GM12872 (cell line): ENCODE data around the gene RNF149.

Experiments used
- TF ChIP-seq, protein P1 (sequence below): IDR thresholded peaks from 3 replicates; pipeline ENCODE4 v1.5.1; 2011; ENCODE audit warnings: low read depth, mild to moderate bottlenecking, low read length, moderate library complexity; ENCODE audit not compliant: insufficient read depth

The RNF149 gene

DNA sequence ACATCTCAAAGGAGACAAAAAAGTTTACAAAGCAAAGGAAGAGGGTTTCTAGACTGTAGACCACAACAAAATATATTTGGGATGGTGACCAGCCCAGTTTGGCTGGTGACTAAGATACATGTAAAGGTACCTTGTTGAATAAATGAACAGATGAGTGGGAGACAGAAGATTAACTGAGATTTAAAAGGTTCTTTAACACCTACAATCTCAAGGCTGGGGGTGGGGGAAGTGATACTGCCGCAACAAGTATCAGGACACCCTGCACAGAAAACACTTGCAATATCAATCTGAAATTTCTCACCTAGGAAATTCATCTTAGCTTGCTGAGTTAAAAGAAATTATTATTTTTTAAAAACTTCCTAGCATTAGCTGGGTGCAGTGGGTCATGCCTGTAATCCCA lies 8.3 kb downstream of the RNF149 start:
- TF ChIP-seq, protein P1, sequence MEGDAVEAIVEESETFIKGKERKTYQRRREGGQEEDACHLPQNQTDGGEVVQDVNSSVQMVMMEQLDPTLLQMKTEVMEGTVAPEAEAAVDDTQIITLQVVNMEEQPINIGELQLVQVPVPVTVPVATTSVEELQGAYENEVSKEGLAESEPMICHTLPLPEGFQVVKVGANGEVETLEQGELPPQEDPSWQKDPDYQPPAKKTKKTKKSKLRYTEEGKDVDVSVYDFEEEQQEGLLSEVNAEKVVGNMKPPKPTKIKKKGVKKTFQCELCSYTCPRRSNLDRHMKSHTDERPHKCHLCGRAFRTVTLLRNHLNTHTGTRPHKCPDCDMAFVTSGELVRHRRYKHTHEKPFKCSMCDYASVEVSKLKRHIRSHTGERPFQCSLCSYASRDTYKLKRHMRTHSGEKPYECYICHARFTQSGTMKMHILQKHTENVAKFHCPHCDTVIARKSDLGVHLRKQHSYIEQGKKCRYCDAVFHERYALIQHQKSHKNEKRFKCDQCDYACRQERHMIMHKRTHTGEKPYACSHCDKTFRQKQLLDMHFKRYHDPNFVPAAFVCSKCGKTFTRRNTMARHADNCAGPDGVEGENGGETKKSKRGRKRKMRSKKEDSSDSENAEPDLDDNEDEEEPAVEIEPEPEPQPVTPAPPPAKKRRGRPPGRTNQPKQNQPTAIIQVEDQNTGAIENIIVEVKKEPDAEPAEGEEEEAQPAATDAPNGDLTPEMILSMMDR: no peak

DNA sequence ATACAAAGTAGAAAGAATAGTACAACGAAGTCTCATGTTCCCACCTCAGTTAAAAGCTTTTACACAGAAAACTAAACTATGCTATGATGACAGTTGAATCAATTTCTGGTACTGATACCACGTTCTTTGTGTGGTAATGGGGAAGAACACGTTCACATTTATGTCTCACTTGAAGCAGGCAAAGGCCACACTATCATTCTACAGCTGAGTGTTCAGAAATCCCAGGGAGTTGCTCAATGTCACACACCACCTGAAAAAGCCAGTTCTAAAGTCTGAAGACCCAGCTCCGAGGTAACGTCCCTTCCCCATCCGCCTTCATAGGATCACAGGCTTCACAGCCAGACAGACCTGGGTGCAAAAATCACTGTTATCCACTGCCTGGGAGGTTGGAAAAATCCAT lies 8.9 kb downstream of the RNF149 start:
- TF ChIP-seq, protein P1: no peak

DNA sequence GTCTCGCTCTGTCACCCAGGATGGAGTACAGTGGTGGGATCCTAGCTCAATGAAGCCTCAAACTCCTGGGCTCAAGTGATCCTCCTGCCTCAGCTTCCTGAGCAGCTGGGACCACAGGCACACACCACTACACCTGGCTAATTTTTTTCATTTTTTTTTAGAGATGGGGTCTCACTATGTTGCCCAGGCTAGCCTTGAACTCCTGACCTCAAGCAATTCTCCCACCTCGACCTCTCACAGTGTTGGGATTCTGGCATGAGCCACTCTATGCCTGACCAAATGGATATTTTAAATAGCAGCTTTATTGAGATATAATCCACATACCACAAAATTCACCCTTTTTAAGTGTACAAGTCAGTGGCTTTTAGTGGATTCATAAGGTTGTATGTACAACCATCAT lies 11.1 kb downstream of the RNF149 start:
- TF ChIP-seq, protein P1: no peak

DNA sequence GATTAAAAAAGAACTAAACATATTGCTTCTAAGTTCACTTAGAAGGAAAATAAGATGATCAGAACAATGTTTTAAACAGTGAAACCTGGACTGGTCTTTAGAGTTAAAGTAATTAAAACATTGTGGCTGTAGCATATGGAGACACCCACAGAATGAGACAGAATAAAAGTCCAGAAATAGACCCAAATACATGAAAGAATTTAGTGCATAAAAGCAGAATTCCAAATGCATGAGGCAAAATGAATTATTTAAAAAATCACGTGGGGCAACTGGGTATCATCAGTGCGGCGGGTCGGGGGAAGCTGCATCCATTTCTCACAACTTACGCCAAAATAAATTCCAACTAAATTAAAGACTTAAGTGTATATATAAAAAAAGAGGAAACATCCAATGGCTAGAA lies 12.1 kb downstream of the RNF149 start:
- TF ChIP-seq, protein P1: no peak

DNA sequence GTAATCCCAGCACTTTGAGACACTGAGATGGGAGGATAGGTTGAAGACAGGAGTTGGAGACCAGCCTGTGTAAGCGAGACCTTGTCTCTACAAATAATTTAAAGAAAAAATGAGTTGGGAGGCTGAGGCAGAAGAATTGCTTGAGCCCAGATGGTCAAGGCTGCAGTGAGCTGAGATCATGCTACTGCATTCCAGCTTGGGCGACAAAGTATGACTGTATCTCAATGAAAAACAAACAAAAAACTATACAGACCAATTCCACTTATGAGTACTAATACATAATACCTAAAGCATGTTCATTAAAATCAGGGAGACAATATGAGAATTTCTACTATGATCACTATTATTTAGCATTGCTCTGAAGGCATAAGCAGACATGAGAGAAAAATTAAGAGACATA lies 12.6 kb downstream of the RNF149 start:
- TF ChIP-seq, protein P1: no peak

DNA sequence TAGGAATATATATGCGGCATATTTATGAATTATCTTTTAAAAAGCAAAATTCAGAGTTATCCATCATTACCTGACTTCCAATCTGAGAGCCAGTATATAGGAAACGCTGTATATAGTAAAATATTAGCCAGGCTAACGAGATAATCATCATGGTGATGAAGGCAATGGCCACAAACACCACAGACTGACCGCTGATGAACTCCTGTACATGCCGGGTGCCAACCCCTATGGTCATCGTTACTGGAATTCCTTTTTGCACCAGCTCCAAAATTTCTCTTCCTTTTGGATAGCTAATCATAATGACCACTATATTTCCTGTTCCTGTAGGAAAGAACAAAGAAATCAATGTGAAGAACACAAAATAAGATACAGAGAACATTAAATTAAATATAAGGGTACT lies 13.6 kb downstream of the RNF149 start:
- TF ChIP-seq, protein P1: no peak

DNA sequence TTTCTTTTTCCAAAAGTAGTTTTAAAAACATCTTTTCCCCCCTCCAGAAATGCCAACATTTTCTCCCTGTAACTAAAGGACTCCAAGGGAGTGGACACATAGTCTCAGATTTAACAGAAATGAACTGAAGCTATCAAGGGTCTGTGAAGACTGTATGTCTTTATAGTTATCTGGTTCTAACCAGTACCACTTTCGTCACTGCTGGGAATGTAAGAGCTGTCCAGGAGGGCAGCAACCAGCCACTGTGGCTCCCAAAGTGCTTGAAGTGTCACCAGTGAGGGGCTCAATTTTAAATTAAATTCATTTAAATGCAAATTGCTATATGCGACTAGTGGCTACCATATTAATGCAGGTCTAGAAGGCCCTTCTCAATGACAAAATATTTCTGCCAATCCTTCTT lies 15.0 kb downstream of the RNF149 start:
- TF ChIP-seq, protein P1: no peak

DNA sequence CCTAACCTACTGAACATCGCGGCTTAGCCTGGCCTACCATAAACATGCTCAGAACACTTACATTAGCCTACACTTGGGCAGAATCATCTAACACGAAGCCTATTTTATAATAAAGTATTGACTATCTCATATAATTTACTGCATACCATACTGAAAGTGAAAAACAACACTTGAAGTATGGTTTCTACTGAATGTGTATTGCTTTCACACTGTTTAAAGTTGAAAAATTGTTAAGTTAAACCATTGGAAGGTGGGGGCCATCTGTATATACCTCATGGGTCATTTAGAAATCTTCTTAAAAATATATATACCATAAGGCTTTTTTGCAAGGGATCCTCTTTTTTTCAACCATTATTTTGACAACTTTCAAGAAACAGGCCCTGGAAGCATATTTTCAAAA lies 16.5 kb downstream of the RNF149 start:
- TF ChIP-seq, protein P1: no peak
